SK-N-MC (cell line): ENCODE data around the gene RALGAPB.

Experiments used
- EZH2 ChIP-seq: fragments of 200-600 bp; sonication (generic); IDR thresholded peaks from one replicate; pipeline ENCODE4 v1.6.1; 2017; ENCODE audit warnings: antibody characterized with exemption
- POLR2AphosphoS5 ChIP-seq: IDR thresholded peaks from 2 replicates; pipeline ENCODE4 v1.6.1; 2012; ENCODE audit warnings: mild to moderate bottlenecking, low read depth, low read length, borderline replicate concordance

DNA sequence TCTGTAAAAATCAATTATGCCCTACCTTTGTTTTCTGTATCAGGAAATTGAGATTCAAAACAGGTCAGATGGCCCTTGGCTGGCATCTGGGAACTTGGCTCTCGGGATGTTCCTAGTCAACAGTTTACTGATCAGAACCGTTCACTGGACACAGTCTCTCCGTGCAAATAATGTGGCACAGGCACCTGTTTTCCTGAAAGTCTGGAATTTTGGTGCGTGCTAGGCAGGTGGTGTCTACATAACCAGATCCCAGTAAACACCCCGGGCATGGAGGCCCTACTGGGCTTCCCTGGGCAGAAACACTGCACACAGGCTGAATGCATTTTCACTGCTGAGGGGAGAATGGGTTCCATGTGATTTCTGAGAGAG is 45.0 kb upstream of the RALGAPB start:
- TF ChIP-seq POLR2AphosphoS5 (no peak), EZH2 (no peak)
